ENCODE measurements around the gene SMG6.

GRCh38 chr17:2351269-2351668 is 47.7 kb upstream of the SMG6 start:
- TF ChIP-seq POLR2A (IDR thresholded peaks at IDR 0.05) (no peak), CTCF (IDR thresholded peaks at IDR 0.05) (no peak), EP300 (IDR thresholded peaks at IDR 0.05) (no peak), POLR2AphosphoS5 (IDR thresholded peaks at IDR 0.05) (no peak)

Measured in sigmoid colon (tissue), 4 donors.